AG08395 (cell line): ENCODE results near the gene ECSCR.
"Not testable (repeated sequence)": the region's sequence is repeated elsewhere in the genome, so short reads cannot be mapped to it uniquely, and the experiment has no call there.

ENCODE experiments used
- DNase-seq: peaks from one replicate; pipeline ENCODE4 v3.0.0; 2012; ENCODE audit warnings: mixed read lengths, low spot score

Gene ECSCR

GRCh38 chr5:139462586-139463276 is at the start of gene ECSCR:
ECSCR (minus strand) TSS chr5:139462743; CDS start chr5:139462670, 73 bp downstream.
- no peak for DNase-seq

DNA sequence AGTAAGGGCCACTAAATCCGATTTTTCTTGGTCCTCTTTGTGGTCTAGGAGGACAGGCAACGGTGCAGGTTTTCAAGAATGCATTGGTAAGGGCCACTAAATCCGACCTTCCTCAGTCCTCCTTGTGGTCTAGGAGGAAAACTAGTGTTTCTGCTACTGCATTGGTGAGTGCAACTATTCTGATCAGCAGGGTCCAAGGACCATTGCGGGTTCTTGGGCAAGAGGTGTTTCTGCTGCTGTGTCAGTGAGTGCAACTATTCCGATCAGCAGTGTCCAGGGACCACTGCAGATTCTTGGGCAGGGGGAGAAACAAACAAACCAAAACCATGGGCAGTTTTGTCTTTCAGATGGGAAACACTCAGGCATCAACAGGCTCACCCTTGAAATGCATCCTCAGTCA is 42.2 kb upstream of the ECSCR start:
- not testable (repeated sequence) for DNase-seq

GRCh38 chr5:139503879-139504278 is 41.3 kb upstream of the ECSCR start:
- DNase-seq = not testable (repeated sequence)

DNA sequence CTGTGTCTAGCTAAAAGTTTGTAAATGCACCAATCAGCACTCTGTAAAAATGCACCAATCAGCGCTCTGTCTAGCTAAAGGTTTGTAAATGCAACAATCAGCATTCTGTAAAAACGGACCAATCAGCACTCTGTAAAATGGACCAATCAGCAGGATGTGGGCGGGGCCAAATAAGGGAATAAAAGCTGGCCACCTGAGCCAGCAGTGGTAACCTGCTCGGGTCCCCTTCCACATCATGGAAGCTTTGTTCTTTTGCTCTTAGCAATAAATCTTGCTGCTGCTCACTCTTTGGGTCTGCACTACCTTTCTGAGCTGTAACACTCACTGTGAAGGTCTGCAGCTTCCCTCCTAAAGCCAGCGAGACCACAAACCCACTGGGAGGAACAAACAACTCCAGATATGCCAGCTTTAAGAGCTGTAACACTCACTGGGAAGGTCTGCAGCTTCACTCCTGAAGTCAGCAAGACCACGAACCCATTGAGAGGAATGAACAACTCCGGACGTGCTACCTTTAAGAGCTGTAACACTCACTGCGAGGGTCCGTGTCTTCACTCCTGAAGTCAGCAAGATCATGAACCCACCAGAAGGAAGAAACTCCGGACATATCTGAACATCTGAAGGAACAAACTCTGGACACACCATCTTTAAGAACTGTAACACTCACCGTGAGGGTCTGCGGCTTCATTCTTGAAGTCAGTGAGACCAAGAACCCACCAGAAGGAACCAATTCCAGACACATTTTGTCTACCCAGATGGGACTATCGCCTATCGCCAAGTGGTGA is 40.7 kb upstream of the ECSCR start:
- DNase-seq = not testable (repeated sequence)

DNA sequence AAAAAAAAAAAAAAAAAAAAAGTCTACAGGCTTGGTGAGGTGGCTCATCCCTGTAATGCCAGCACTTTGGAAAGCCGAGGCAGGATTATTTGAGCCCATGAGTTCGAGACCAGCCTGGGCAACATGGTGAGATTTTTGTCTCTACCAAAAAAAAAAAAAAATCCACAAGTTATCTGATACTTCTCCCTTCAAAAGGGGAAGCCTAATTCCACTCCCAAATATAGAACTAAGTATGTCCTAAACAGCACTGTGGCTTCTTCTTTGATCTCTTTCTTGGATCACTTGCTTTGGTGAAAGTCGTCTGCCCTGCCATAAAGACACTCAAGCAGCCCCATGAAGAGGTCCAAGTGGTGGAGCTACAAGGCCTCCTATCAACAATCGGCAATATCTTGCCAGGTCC is 38.8 kb upstream of the ECSCR start:
- no peak for DNase-seq

GRCh38 chr5:139495638-139496435 is 33.3 kb upstream of the ECSCR start:
- peak; percentile 3 for DNase-seq

DNA sequence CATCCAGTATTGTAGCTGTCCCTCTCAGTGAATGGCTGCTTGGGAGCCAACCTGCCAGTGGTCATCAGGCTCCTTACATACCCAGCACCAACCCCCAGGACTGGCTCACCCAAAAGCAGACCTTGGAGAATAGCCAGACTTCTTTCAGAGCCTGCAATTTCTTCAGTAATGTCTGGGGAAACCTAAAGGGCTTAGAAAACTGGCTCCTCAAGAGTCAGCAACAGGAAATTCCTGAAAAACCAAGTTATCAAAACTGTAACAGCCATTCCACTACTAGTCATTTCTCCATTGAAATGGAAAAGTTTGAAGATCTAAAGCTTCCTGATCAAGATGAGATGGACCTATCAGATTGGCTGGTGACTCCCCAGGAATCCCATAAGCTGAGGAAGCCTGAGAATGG is 32.3 kb upstream of the ECSCR start:
- peak; percentile 31 for DNase-seq

GRCh38 chr5:139494256-139494655 is 31.7 kb upstream of the ECSCR start:
- peak; percentile 1 for DNase-seq

DNA sequence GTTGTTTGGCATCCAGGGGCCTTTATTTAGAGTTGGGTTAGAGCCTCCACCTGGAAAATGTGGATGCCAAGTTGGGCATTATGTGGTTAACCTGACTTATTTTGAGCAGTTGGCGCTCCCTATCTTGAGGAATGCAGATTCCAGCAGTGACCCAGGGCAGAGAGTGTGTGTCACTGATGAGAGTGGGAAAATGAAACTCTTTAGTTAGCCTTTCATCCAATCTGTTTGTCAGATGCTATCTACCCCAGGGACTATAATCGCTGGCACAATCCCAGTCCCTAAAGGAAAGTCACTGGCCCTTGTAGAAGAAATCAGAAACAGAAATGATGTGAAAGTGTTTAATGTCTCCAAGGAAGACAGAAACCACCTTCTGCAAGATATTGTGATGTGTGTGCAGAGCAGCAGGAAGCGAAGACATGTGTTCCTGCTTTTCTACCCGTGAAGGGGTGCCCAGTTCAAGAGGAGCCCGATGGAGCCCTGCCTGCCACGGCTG is 30.2 kb upstream of the ECSCR start:
- peak; percentile 72 for DNase-seq

GRCh38 chr5:139488260-139488659 is 25.7 kb upstream of the ECSCR start:
- DNase-seq = no peak

GRCh38 chr5:139486201-139486600 is 23.7 kb upstream of the ECSCR start:
- no peak for DNase-seq

GRCh38 chr5:139482890-139483208 is 20.3 kb upstream of the ECSCR start:
- not testable (repeated sequence) for DNase-seq

DNA sequence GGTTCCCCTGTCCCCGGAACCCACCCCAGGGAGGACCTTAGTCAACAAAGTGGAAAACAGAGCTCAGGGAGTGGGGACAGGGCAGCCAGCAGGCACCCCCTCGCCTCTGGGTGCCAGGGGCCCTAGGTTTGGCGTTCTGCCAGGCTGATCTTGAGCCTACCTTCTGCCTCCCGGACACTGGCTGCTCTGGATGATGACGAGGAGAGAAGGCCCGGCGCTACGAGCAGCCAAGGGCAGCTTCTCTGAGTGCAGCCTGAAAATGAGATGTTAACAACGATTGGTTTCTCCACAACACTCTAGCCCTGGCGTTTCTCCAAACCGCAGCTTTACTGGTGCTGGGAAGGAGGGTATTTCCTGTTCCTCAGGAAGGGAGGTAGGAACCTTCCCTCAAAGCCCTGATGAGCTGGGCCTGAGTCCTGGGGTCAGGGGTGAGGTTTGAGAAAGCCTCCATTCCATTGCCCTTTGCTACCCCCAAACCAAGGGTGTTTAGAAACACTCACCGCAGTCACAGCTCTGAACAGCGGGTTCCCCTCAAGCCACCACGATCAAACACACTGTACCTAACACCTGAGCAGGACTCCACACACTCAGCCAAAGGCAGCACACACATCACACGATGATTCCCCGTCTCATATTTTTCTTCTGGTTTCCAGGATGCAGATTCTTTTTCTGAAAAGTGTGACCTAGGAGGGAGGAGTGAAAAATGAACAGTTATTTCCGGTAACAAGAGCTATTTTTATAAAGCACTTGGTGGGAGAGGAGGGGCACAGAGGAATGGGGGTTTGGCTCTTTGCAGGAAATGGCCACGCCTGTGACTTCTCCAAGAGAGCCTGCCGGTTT is 19.7 kb upstream of the ECSCR start, which contains the start of gene STING1:
STING1 (minus strand) TSS at position 709 of the 840 bp plus-strand sequence. CDS start 1,054 bp downstream, outside the sequence.
- DNase-seq = peak; percentile 93

DNA sequence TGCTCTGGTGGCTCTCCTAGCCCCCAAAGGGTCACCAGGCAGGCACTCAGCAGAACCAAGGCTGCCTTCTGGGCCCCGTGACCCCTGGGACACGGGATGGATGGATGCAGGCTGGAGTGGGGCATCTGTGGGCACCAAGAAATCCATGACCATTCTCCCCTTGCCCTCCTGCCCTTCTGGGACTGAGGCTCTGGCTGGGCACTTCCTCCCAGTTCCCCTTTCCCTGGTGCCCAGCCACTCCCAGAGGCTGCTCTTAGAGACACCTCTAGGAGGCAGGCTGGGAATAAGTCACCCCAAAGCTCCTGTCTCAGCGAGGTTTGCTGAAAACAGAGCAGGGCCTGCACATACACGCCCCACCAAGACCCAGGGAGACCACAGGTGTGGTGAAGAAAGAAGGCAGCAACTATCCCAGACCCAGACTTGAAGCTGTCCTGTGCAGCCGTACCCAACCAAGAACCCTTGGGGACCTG is 19.1 kb upstream of the ECSCR start:
- DNase-seq = peak; percentile 57

GRCh38 chr5:139481122-139481533 is 18.6 kb upstream of the ECSCR start:
- DNase-seq = peak; percentile 48

GRCh38 chr5:139479729-139480128 is 17.2 kb upstream of the ECSCR start:
- DNase-seq = not testable (repeated sequence)

DNA sequence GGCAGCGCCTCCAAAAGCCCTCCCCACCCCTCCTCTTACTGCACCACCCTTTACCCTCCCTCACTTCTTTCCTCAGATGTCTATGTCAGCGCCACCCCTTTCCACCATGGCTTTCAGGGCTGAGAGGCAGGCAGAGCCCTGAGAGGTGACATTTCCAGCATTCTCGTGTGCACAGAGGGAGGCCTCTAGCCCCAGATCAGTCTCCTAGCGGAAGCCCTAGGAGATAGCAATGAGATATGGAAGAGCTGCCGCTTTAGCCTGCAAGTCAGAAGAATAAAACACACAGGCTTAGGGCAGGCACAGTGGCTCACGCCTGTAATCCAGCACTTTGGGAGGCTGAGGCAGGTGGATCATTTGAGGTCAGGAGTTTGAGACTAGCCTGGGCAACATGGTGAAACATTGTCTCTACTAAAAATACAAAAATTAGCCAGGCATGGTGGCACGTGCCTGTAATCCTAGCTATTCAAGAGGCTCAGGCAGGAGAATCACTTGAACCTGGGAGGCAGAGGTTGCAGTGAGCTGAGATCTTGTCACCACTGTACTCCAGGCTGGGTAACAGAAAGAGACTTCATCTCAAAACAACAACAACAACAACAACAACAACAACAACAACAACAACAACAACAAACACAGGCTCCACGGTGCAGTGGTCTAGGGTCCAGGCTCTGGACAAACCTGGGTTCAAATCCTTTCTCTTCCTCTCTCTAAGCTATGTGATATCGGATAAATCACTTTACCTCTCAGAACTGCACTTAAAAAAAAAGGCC is 16.3 kb upstream of the ECSCR start:
- DNase-seq = not testable (repeated sequence)

DNA sequence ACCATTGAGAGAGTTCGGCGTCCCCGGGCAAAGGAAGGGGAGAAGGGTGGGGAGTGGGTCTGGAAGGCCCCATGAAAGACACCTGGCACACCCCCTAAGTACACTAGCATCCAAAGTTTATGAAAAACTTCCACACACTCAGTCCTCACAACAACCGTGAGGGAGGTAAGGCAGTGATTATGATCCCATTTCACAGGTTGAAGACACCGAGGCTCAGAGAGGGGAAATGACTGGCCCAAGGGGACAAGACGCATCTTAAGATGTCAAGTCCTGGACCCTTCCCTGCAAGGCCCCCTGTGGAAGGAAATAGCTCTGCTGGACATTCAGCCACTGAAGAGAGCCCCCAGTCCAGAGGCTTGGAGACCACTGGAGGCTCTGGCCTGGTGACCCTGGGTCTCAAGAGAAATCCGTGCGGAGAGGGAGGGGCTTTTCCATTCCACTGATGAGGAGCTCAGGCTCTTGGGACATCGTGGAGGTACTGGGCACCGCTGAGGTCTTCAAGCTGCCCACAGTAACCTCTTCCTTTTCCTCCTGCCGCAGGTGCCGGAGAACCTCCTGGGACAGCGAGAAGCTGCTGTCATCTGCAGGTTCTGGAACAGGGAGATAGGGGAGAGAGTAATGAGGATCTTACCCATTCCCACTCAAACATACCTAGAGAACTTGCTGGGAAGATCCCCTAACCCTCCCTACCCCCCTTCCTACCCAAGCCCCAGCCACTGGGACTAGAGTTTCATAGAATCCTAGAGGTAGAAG is 13.5 kb upstream of the ECSCR start:
- DNase-seq = no peak

GRCh38 chr5:139474890-139475791 is 12.6 kb upstream of the ECSCR start:
- DNase-seq = peak; percentile 58
